ENCODE results near the gene ST3GAL4.
"Not testable (repeated sequence)": the region's sequence is repeated elsewhere in the genome, so short reads cannot be mapped to it uniquely, and the experiment has no call there.

Gene ST3GAL4

GRCh38 chr11:126345283-126345682, 10.2 kb upstream of the ST3GAL4 start:
- DNase-seq (ENCODE audit: extremely low read depth in 1 of 2, low read depth in 1 of 2) = no peak

GRCh38 chr11:126345759-126346585, 9.5 kb upstream of the ST3GAL4 start:
- DNase-seq (ENCODE audit: extremely low read depth in 1 of 2, low read depth in 1 of 2) = no peak

GRCh38 chr11:126346586-126346940, 8.9 kb upstream of the ST3GAL4 start:
- no peak for DNase-seq (ENCODE audit: extremely low read depth in 1 of 2, low read depth in 1 of 2)

- not testable (repeated sequence) for DNase-seq (ENCODE audit: extremely low read depth in 1 of 2, low read depth in 1 of 2)
Observed at GRCh38 chr11:126346946-126347345, 8.5 kb upstream of the ST3GAL4 start.

- DNase-seq (ENCODE audit: extremely low read depth in 1 of 2, low read depth in 1 of 2) = no peak
Observed at GRCh38 chr11:126347751-126348668, 7.5 kb upstream of the ST3GAL4 start.

GRCh38 chr11:126348806-126349582, 6.5 kb upstream of the ST3GAL4 start:
- no peak for DNase-seq (ENCODE audit: extremely low read depth in 1 of 2, low read depth in 1 of 2)

GRCh38 chr11:126350836-126351235, 4.7 kb upstream of the ST3GAL4 start:
- DNase-seq (ENCODE audit: extremely low read depth in 1 of 2, low read depth in 1 of 2) = no peak

- DNase-seq (ENCODE audit: extremely low read depth in 1 of 2, low read depth in 1 of 2) = no peak
Observed at GRCh38 chr11:126352163-126352562, 3.3 kb upstream of the ST3GAL4 start.

GRCh38 chr11:126352934-126353801, 2.3 kb upstream of the ST3GAL4 start:
- DNase-seq (ENCODE audit: extremely low read depth in 1 of 2, low read depth in 1 of 2) = peak in 1 of 2 donors; percentile 42

- no peak for DNase-seq (ENCODE audit: extremely low read depth in 1 of 2, low read depth in 1 of 2)
Observed at GRCh38 chr11:126354631-126355323, 709 bp upstream of the ST3GAL4 start.

- no peak for DNase-seq (ENCODE audit: extremely low read depth in 1 of 2, low read depth in 1 of 2)
Observed at GRCh38 chr11:126355926-126356897, 726 bp downstream of the ST3GAL4 start.

GRCh38 chr11:126357055-126357962, 1.8 kb downstream of the ST3GAL4 start:
- DNase-seq (ENCODE audit: extremely low read depth in 1 of 2, low read depth in 1 of 2) = no peak

GRCh38 chr11:126357969-126358762, 2.7 kb downstream of the ST3GAL4 start:
- no peak for DNase-seq (ENCODE audit: extremely low read depth in 1 of 2, low read depth in 1 of 2)

GRCh38 chr11:126358763-126359160, 3.3 kb downstream of the ST3GAL4 start:
- no peak for DNase-seq (ENCODE audit: extremely low read depth in 1 of 2, low read depth in 1 of 2)

GRCh38 chr11:126359431-126360048, 4.1 kb downstream of the ST3GAL4 start:
- no peak for DNase-seq (ENCODE audit: extremely low read depth in 1 of 2, low read depth in 1 of 2)

GRCh38 chr11:126360049-126360446, 4.6 kb downstream of the ST3GAL4 start:
- DNase-seq (ENCODE audit: extremely low read depth in 1 of 2, low read depth in 1 of 2) = no peak
